HepG2 (cell line): ENCODE measurements around the gene RBL1. TPM values are rescaled to one million over a fixed set of nuclear protein-coding genes. Genes with fewer than 3 reads are reported as not detected.
A peak's percentile ranks its signal among the peaks of the same experiment; 100 is the strongest.

ENCODE experiments used
- ATAC-seq: fragments of 200-7000 bp; cut with Tn5 transposase; 3 replicates; pipeline ENCODE4 v1.9.1; 2020; ENCODE audit warnings: mild to moderate bottlenecking, moderate library complexity
- BruUV-seq: library from RNA; stranded (reverse); fragments of 400-500 nt; replicated peaks from 2 replicates; lab custom pipeline; 2021; lab: Mats Ljungman, UMichigan
- CTCF ChIA-PET: fragments of 300-600 bp; formaldehyde crosslinking; extraction: SDS; loops from one replicate; lab custom pipeline; 2021; ENCODE audit warnings: low total read pairs, inconsistent platforms, low intra/inter-chr PET ratio; lab: Yijun Ruan, JAX
- POLR2A ChIA-PET: fragments of 350-600 bp; sonication (Branson Sonifier 250); formaldehyde crosslinking; loops from one replicate; lab custom pipeline; 2020; ENCODE audit warnings: antibody characterized with exemption, inconsistent platforms; lab: Yijun Ruan, JAX
- DNase-seq: peaks from one replicate; pipeline ENCODE4 v3.0.0-alpha.2; 2015; ENCODE audit warnings: low spot score
- FAIRE-seq: peaks from 3 replicates; lab custom pipeline; 2011; peaks lifted over from hg19 to GRCh38; lab: Jason Lieb, UNC
- H2AFZ ChIP-seq: one replicate; pipeline ENCODE4 v1.6.1; 2011; ENCODE audit warnings: low read length, inconsistent platforms
- H3K27ac ChIP-seq: fragments of 300-600 bp; 3 replicates; pipeline ENCODE4 v1.8.0; 2011; ENCODE audit warnings: mixed run types, mild to moderate bottlenecking, mixed read lengths, low read length, inconsistent platforms; ENCODE audit not compliant: insufficient read depth; ENCODE audit errors: extremely low read length
- H3K27me3 ChIP-seq, 2 experiments: fragments of 200-600 bp in 1 of 2; 2 replicates in 1 of 2; 3 replicates in 1 of 2; pipeline versions ENCODE4 v1.6.0 to v1.8.0; 2011; ENCODE audit warnings: low read length in 2 of 2, mild to moderate bottlenecking in 2 of 2, moderate library complexity in 2 of 2, inconsistent platforms in 1 of 2; ENCODE audit not compliant: insufficient read depth in 2 of 2, control insufficient read depth in 1 of 2
- H3K36me3 ChIP-seq, 2 experiments: fragments of 200-600 bp in 1 of 2; replicated peaks in 1 of 2; 2 replicates in 1 of 2; 3 replicates in 1 of 2; pipeline versions ENCODE4 v1.5.1 to v1.8.0; 2011; ENCODE audit warnings: low read length in 2 of 2, inconsistent platforms in 1 of 2; ENCODE audit not compliant: insufficient read depth in 2 of 2, control insufficient read depth in 1 of 2
- H3K4me1 ChIP-seq: 2 replicates; pipeline ENCODE4 v1.5.1; 2012; ENCODE audit warnings: low read length, inconsistent platforms; ENCODE audit not compliant: insufficient read depth
- H3K4me2 ChIP-seq: 2 replicates; pipeline ENCODE4 v1.6.0; 2011; ENCODE audit warnings: low read depth, low read length, inconsistent platforms
- H3K4me3 ChIP-seq, 3 experiments: fragments of 200-600 bp in 1 of 3; sonication (generic), shearing (Covaris generic) in 1 of 3; replicated peaks in 1 of 3; 2 replicates each; pipeline ENCODE4 v1.5.1; 2011 to 2016; ENCODE audit warnings: low read length in 3 of 3, inconsistent platforms in 2 of 3, low read depth in 2 of 3, mild to moderate bottlenecking in 2 of 3, control low read depth in 1 of 3, mixed read lengths in 1 of 3; ENCODE audit not compliant: insufficient read depth in 1 of 3
- H3K79me2 ChIP-seq: one replicate; pipeline ENCODE4 v1.6.1; 2011; ENCODE audit warnings: low read length, inconsistent platforms; ENCODE audit not compliant: insufficient read depth
- H3K9ac ChIP-seq: 2 replicates; pipeline ENCODE4 v1.6.0; 2011; ENCODE audit warnings: mild to moderate bottlenecking, low read depth, low read length, inconsistent platforms; ENCODE audit not compliant: insufficient read depth
- H3K9me3 ChIP-seq: 2 replicates; pipeline ENCODE4 v1.5.1; 2012; ENCODE audit warnings: mild to moderate bottlenecking, low read length
- H4K20me1 ChIP-seq: 2 replicates; pipeline ENCODE4 v1.6.0; 2011; ENCODE audit warnings: inconsistent platforms, mild to moderate bottlenecking, low read length, moderate library complexity; ENCODE audit not compliant: insufficient read depth
- ATF6 ChIP-seq: sonication (generic); formaldehyde crosslinking; conservative IDR thresholded peaks from 2 replicates; pipeline ENCODE4 v1.4.0; 2020; ENCODE audit warnings: missing genetic modification reagents
- DPF2 ChIP-seq: sonication (generic); formaldehyde crosslinking; IDR thresholded peaks from 2 replicates; pipeline ENCODE4 v1.4.0; 2020; ENCODE audit warnings: mild to moderate bottlenecking, low read depth, missing genetic modification reagents, borderline replicate concordance
- FOXP1 ChIP-seq, 2 experiments: fragments of 450-650 bp in 1 of 2; IDR thresholded peaks; 2 replicates each; pipeline ENCODE4 v1.6.1; 2017 to 2018; ENCODE audit warnings: antibody characterized with exemption in 1 of 2
- NFKB2 ChIP-seq: sonication (generic); formaldehyde crosslinking; IDR thresholded peaks from 2 replicates; pipeline ENCODE4 v1.4.0; 2020; ENCODE audit warnings: missing genetic modification reagents, borderline replicate concordance
- PRPF4 ChIP-seq: fragments of 200-400 bp; formaldehyde crosslinking; IDR thresholded peaks from 2 replicates; pipeline ENCODE4 v1.6.1; 2016; ENCODE audit warnings: low read length, low read depth; ENCODE audit not compliant: poor library complexity, severe bottlenecking
- RBM39 ChIP-seq: fragments of 200-400 bp; formaldehyde crosslinking; IDR thresholded peaks from one replicate; pipeline ENCODE4 v1.6.1; 2018; ENCODE audit warnings: antibody characterized with exemption, mild to moderate bottlenecking, low read depth, low read length; ENCODE audit not compliant: poor library complexity, severe bottlenecking
- RORA ChIP-seq: sonication (generic); formaldehyde crosslinking; IDR thresholded peaks from 2 replicates; pipeline ENCODE4 v1.5.0; 2020; ENCODE audit warnings: mild to moderate bottlenecking, missing genetic modification reagents, moderate library complexity
- STAG1 ChIP-seq: sonication (generic); formaldehyde crosslinking; IDR thresholded peaks from 2 replicates; pipeline ENCODE4 v1.4.0; 2020; ENCODE audit warnings: missing genetic modification reagents
- ZKSCAN5 ChIP-seq: sonication (generic); formaldehyde crosslinking; IDR thresholded peaks from 2 replicates; pipeline ENCODE4 v1.5.1; 2020; ENCODE audit warnings: mild to moderate bottlenecking, missing genetic modification reagents
- ZMYM3 ChIP-seq: sonication (generic); formaldehyde crosslinking; IDR thresholded peaks from 2 replicates; pipeline ENCODE4 v1.5.1; 2020; ENCODE audit warnings: mild to moderate bottlenecking, missing genetic modification reagents
- in situ Hi-C: cut with HindIII; loops from 2 replicates; pipeline ENCODE4 v1.10.0; 2017; ENCODE audit warnings: low pct_unique_long_range_greater_than_20kb; ENCODE audit not compliant: extremely low pct_ligation_motif_present
- intact Hi-C: fragments of 100-400 bp; cut with micrococcal nuclease; formaldehyde crosslinking; loops from one replicate; pipeline ENCODE4 v1.10.0; 2022; ENCODE audit not compliant: unreplicated experiment
- polyA plus RNA-seq, 8 experiments: library from polyadenylated mRNA; depleted of rRNA in 3 of 8; stranded (reverse) in 7 of 8; unstranded in 1 of 8; fragments of >200 nt; fragmentation: Illumina TruSeq in 4 of 8; extraction: Trizol in 4 of 8; gene quantifications; 2 replicates each; pipeline versions ENCODE4 v1.2.1 to v1.2.3, GENCODE V29; 2011 to 2016; ENCODE audit warnings: low read depth in 4 of 8, missing spikeins in 1 of 8, mixed read lengths in 1 of 8; ENCODE audit not compliant: insufficient read depth in 1 of 8
- total RNA-seq, 5 experiments: library from RNA; depleted of rRNA; stranded (reverse); fragments of >200 nt; fragmentation: Illumina TruSeq; extraction: Trizol; gene quantifications; 2 replicates each; pipeline ENCODE4 v1.2.3, GENCODE V29; 2016; ENCODE audit warnings: low read depth in 1 of 5
- TF ChIP-seq, protein P1 (sequence below): sonication (generic); formaldehyde crosslinking; IDR thresholded peaks from 2 replicates; pipeline ENCODE4 v1.5.0; 2020; ENCODE audit warnings: missing genetic modification reagents
- TF ChIP-seq, protein P2 (sequence below): sonication (generic); formaldehyde crosslinking; IDR thresholded peaks from 2 replicates; pipeline ENCODE4 v1.4.0; 2020; ENCODE audit warnings: mild to moderate bottlenecking, missing genetic modification reagents

Gene RBL1
- total and polyA plus RNA-seq, 2 of the 13 experiments (the other 11 are each of a cell fraction or from before 2014, with no cell fraction given): 6.0 to 27.5 TPM

GRCh38 chr20:37011147-37011546, 84.7 kb downstream of the RBL1 start (continued):
- no peak for TF ChIP-seq DPF2 (CRISPR knock-in tag)
- TF ChIP-seq ZKSCAN5: no peak
- TF ChIP-seq, protein P1, sequence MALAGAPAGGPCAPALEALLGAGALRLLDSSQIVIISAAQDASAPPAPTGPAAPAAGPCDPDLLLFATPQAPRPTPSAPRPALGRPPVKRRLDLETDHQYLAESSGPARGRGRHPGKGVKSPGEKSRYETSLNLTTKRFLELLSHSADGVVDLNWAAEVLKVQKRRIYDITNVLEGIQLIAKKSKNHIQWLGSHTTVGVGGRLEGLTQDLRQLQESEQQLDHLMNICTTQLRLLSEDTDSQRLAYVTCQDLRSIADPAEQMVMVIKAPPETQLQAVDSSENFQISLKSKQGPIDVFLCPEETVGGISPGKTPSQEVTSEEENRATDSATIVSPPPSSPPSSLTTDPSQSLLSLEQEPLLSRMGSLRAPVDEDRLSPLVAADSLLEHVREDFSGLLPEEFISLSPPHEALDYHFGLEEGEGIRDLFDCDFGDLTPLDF (CRISPR knock-in tag): no peak
- no peak for TF ChIP-seq NFKB2
- no peak for TF ChIP-seq RBM39
- no peak for TF ChIP-seq RORA

DNA sequence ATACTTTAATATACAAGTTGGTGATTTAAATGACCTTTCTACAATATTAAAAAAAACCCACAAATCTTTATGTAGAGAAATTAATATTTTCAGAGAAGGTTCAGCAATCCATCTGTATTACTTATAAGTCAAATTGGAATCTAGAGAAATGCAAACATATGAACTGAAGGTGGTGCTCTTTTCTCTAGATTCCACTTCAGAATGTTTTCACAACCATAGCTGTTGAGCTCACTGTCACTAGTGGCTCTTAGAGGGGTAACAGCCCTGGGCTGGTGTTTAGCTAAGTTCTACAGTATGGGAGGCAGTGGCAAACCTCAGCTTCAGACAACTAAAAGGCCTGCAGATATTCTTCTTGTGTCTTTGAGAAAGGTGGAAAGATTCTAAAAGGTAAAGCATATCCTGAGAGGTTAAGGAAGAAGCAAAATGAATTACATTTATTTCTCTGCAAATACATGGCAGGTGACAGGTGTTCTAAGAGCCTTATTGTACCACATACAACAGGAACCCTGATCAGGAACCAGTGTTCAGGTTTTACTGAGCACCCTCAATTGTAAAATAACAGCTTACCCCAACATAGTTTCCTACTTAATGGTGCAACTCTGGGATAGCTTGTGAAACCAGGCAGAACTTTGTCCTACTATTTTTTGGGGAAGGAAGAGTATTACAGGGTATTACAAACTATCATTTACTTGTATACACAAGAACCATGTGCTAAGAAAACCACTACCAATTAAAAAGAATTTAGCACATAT, 87.7 kb downstream of the RBL1 start:
- Histone ChIP-seq H3K27me3 (no peaks in the 10 kb centered on the region), H2AFZ (no peak overlapping the region), H3K4me1 (no peaks in the 10 kb centered on the region), H3K9me3 (no peaks in the 10 kb centered on the region), H3K4me2 (no peak overlapping the region), H3K27ac (no peak overlapping the region), H3K36me3 (peaks cover 9 to 17% of the 10 kb centered on the region in 2 experiments), H3K79me2 (no peaks in the 10 kb centered on the region), H3K9ac (no peak overlapping the region), H4K20me1 (no peaks in the 10 kb centered on the region), H3K4me3 (no peak overlapping the region)
- ChIA-PET POLR2A (no interaction called here), CTCF (interaction anchor here (1.1 kb wide), 1 partner anchor 74 kb away, joined by 3 read pairs; no protein-coding TSS in a partner anchor)
- BruUV-seq: no TSS peak
- intact Hi-C loops: no loop called here
- in situ Hi-C loops: no loop called here
- no peak for FAIRE-seq
- TF ChIP-seq, protein P2, sequence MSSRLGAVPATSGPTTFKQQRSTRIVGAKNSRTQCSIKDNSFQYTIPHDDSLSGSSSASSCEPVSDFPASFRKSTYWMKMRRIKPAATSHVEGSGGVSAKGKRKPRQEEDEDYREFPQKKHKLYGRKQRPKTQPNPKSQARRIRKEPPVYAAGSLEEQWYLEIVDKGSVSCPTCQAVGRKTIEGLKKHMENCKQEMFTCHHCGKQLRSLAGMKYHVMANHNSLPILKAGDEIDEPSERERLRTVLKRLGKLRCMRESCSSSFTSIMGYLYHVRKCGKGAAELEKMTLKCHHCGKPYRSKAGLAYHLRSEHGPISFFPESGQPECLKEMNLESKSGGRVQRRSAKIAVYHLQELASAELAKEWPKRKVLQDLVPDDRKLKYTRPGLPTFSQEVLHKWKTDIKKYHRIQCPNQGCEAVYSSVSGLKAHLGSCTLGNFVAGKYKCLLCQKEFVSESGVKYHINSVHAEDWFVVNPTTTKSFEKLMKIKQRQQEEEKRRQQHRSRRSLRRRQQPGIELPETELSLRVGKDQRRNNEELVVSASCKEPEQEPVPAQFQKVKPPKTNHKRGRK (CRISPR knock-in tag): no peak
- no peak for TF ChIP-seq FOXP1 (IDR thresholded peaks at IDR 0.05)
- TF ChIP-seq FOXP1 (CRISPR knock-in tag; IDR thresholded peaks at IDR 0.05): no peak
- TF ChIP-seq STAG1 (CRISPR knock-in tag): peak; percentile 37; the same call in 1 of the 2 replicates
- TF ChIP-seq ZMYM3 (CRISPR knock-in tag): no peak
- TF ChIP-seq PRPF4: no peak
- TF ChIP-seq ATF6 (CRISPR knock-in tag): no peak
- peak; percentile 40 for DNase-seq
- ATAC-seq: peak; percentile 86
